ENCODE measurements around the gene BCAS4. TPM values are rescaled to one million over a fixed set of nuclear protein-coding genes. Genes with fewer than 3 reads are reported as not detected.

The BCAS4 gene, protein sequence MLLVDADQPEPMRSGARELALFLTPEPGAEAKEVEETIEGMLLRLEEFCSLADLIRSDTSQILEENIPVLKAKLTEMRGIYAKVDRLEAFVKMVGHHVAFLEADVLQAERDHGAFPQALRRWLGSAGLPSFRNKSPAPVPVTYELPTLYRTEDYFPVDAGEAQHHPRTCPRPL
- 0.16 and 1.4 TPM in 2 replicates for total RNA-seq

DNA sequence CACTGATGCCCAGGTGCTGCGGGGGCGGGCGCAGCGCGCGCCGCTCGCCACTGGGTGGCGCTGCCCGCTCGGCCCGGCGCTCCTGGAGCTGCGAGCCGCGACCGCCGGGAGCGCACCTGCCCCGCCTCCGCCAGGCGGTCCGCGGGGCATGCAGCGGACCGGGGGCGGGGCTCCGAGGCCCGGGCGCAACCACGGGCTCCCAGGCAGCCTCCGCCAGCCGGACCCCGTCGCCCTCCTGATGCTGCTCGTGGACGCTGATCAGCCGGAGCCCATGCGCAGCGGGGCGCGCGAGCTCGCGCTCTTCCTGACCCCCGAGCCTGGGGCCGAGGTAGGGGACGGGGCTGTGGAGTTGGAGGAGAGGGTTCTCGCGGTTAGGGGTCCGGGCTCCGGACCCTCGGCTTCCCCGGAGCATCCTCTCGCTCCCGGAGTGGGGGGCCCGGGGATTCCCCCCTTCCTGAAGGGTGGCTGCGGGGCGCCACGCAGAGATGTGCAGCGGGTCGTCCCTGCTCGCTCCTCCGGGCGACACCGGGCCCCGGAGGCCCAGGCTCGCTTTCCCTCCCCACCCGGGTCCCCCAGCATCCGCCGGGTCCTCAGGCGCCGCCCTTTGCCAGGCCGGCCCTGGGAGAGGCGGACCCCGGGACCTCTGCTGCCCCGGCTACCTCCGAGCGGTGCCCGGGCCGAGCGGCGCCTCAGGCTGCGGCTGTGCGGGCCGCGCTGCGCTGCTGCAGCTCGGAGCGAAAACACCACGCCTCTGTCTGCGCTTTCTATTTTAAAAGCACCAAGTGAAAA lies at the start of gene BCAS4:
BCAS4 (plus strand) TSS at position 216 of the 789 bp plus-strand sequence; CDS start at position 239, 23 bp downstream.

Other genes starting within 250 kb of the BCAS4 start
- under 0.01 and 0.63 TPM in 2 replicates for gene RIPOR3, start 103.5 kb upstream of the BCAS4 start, total RNA-seq
- 0.16 and 0.82 TPM in 2 replicates for gene PARD6B, start 63.5 kb upstream of the BCAS4 start, total RNA-seq
- 18.5 and 51.0 TPM in 2 replicates for gene ADNP, start 136.4 kb downstream of the BCAS4 start, total RNA-seq
- 42.7 and 47.5 TPM in 2 replicates for gene DPM1, start 163.5 kb downstream of the BCAS4 start, total RNA-seq
- gene MOCS3, start 163.8 kb downstream of the BCAS4 start, total RNA-seq, result 5.0 and 6.8 TPM in 2 replicates
- gene KCNG1, start 228.0 kb downstream of the BCAS4 start, total RNA-seq, result 1.3 and 3.4 TPM in 2 replicates

All from bladder microvascular endothelial cell (primary cell).